Activated CD4-positive, alpha-beta T cell treated with anti-CD3 and anti-CD28 coated beads, Interleukin-2, amount 50 U/mL, for 24 hours (primary cell): ENCODE measurements around the gene POC5.
"Not testable (repeated sequence)": the region's sequence is repeated elsewhere in the genome, so short reads cannot be mapped to it uniquely, and the experiment has no call there.

Experiments used
- DNase-seq, 2 donors: peaks; one replicate each; pipeline ENCODE4 v3.0.0-alpha.2; 2020; ENCODE audit warnings: low read depth in 1 of 2, low spot score in 1 of 2

The POC5 gene, protein sequence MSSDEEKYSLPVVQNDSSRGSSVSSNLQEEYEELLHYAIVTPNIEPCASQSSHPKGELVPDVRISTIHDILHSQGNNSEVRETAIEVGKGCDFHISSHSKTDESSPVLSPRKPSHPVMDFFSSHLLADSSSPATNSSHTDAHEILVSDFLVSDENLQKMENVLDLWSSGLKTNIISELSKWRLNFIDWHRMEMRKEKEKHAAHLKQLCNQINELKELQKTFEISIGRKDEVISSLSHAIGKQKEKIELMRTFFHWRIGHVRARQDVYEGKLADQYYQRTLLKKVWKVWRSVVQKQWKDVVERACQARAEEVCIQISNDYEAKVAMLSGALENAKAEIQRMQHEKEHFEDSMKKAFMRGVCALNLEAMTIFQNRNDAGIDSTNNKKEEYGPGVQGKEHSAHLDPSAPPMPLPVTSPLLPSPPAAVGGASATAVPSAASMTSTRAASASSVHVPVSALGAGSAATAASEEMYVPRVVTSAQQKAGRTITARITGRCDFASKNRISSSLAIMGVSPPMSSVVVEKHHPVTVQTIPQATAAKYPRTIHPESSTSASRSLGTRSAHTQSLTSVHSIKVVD

GRCh38 chr5:75717082-75717922 lies at the start of gene POC5:
Gene POC5, minus strand, starts transcription at chr5:75717437. Its CDS starts 4,500 bp downstream, at chr5:75712937.
- peak; percentile 98 to 99 for DNase-seq

DNA sequence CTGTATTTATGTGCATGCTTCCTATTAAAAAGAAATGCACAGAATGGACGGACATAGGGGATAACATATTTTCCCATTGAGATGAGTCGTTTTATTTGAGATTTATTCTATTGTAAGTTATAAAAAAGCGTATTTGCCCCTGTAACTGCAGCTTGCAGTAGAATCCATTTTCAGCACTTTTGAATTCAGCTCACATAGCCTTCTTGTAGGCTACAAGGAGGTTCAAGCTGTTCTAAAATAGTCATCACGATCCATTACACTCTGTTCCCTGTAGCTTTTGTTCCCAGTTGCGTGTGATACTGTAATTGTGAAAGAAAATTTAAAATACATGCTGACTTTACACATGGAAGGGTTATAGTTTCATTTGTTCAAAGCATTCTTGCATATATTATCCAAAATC lies 40.9 kb upstream of the POC5 start:
- no peak for DNase-seq

DNA sequence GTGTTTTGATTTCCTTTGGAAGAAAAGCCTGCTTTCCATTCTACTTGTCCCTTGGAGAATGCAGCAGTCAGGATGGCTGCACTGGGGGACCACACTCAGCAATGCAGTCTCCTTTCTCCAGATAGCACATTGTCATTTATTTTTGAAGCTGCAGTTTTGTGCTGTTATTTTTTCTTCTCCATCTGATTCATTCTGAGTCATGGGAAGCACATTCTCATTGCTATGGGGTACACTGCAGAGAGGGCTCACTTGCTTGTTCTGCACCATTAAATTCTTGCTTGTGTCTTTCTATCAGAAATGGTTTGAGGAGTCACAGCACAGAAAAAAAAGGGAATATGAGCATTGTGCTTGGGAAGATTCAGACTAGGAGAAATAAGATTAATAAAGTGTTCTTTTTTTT lies 39.7 kb upstream of the POC5 start:
- no peak for DNase-seq

DNA sequence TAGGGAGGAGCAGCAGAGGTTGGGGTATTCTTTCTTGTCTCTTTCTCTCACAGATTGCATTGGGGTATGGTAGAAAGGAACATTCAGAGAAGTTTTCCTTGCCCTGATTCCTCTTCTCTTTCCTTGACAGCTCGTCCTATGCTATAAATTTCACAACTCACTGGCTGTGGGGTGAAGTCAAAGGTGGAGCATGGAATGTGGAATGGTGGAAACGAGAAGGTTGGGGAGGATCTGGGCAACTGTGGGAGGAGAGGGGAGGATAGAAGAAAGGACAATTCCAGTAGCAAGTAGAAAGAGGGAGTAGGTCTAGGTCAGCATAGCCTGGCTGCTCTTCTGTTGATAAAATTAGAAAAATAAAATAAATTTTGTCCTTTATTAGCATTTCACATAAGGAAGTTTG lies 39.0 kb upstream of the POC5 start:
- DNase-seq: no peak

GRCh38 chr5:75753182-75753581 lies 35.9 kb upstream of the POC5 start:
- DNase-seq: no peak

GRCh38 chr5:75744355-75744754 lies 27.1 kb upstream of the POC5 start:
- DNase-seq: no peak

DNA sequence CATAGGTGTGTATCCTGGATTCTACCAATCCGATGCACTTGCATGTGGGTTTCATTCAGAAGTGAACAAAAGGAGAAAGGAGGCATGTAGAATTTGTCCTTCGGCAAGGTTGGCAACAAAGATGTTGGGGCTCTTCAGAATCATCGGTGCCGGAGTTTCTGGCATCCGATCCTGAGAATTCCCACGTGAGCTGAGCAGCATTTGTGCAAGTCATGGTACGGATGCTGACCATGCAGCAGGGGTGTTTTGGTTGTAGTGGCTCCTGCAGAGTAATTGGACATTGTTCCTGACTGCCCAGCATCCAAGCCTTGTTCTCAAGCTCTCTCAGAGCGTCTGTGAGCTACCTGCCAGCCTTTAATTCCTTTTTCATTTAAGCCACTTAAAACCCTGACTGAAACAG lies 19.0 kb upstream of the POC5 start:
- DNase-seq: no peak

- DNase-seq: no peak
Measured at GRCh38 chr5:75734913-75735789, 17.9 kb upstream of the POC5 start.

DNA sequence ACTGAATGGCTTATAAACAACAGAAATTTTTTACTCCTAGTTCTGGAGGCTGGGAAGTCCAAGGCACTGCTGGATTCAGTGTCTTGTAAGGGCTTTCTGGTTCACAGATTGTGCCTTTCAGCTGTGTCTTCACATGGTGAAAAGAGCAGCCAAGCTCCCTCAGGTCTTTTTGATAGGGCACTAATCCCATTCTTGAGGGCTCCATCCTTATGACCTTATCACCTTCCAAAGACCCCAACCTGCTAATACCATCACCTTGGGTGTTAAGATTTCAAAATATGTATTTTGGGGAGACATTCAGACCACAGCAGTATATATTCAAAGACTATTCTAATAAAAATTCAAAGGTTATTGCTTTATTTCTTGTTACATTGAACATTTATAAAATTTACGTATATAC lies 16.5 kb upstream of the POC5 start:
- no peak for DNase-seq

- DNase-seq: not testable (repeated sequence)
Measured at GRCh38 chr5:75731515-75731914, 14.3 kb upstream of the POC5 start.

GRCh38 chr5:75729321-75729720 lies 12.1 kb upstream of the POC5 start:
- no peak for DNase-seq

GRCh38 chr5:75727931-75728330 lies 10.7 kb upstream of the POC5 start:
- no peak for DNase-seq

DNA sequence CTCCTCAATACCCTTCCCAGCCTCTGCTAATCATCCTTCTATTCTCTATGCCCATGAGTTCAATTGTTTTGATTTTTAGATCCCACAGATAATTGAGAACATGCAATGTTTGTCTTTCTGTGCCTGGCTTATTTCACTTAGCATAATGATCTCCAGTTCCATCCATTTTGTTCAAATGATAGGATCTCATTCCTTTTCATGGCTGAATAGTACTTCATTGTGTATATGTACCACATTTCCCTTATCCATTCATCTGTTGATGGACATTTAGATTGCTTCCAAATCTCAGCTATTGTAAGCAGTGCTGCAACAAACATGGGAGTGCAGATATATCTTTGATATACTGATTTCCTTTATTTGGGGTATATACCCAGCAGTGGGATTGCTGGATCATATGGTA lies 9.0 kb upstream of the POC5 start:
- DNase-seq: not testable (repeated sequence)

DNA sequence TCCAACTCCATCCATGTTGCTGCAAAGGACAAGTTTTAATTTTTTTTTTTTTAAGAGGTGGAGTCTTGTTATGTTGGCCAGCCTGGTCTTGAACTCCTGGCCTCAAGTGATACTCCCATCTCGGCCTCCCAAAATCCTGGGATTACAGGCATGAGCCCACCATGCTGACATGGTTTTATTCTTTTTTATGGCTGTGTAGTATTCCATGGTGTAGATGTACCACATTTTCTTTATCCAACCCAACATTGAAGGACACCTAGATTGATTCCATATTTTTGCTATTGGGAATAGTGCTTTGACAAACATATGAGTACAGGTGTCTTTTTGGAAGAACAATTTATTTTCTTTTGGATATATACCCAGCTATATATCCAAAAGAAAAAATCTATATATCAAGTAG lies 6.1 kb upstream of the POC5 start:
- no peak for DNase-seq

- no peak for DNase-seq
Measured at GRCh38 chr5:75721573-75721972, 4.3 kb upstream of the POC5 start.

- DNase-seq: no peak
Measured at GRCh38 chr5:75720882-75721281, 3.6 kb upstream of the POC5 start.

- no peak for DNase-seq
Measured at GRCh38 chr5:75716715-75717081, 539 bp downstream of the POC5 start.

DNA sequence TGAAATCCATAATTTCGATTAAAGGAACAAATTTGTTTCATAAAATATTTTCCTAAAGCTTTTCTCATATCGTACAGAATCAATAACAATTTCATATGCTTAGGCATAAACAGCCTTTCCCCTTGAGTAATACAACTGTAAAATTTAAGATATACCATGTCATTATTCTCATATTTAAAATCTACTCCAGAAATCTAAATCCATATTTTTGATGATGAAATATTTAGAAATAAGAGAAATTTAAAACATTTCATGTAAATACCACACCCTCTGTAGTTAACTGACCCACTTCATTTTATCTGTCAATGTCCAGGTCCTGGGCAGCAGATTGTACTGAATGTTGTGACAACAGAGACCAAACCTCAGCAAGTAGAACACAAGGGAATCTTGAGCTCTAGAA lies 5.1 kb downstream of the POC5 start:
- DNase-seq: no peak

GRCh38 chr5:75711151-75711550 lies 6.1 kb downstream of the POC5 start:
- no peak for DNase-seq

GRCh38 chr5:75710637-75711036 lies 6.6 kb downstream of the POC5 start:
- no peak for DNase-seq

- no peak for DNase-seq
Measured at GRCh38 chr5:75707911-75708509, 9.2 kb downstream of the POC5 start.
